ENCODE measurements around the gene LRRC74A. TPM values are rescaled to one million over a fixed set of nuclear protein-coding genes. Genes with fewer than 3 reads are reported as not detected.
A peak's percentile ranks its signal among the peaks of the same experiment; 100 is the strongest.

Gene LRRC74A
- total RNA-seq, 6 experiments from 2014 or later = not detected

- H3K27me3 Mint-ChIP-seq (ENCODE audit: insufficient read depth) = peaks cover 16% of the 10 kb centered on the region
- no peaks in the 10 kb centered on the region for H3K4me1 Mint-ChIP-seq (ENCODE audit: low read depth)
- no peak overlapping the region for H3K4me3 Mint-ChIP-seq
- DNase-seq = peak; percentile 18
- H3K9me3 Mint-ChIP-seq = no peaks in the 10 kb centered on the region
- TF ChIP-seq, protein P1, sequence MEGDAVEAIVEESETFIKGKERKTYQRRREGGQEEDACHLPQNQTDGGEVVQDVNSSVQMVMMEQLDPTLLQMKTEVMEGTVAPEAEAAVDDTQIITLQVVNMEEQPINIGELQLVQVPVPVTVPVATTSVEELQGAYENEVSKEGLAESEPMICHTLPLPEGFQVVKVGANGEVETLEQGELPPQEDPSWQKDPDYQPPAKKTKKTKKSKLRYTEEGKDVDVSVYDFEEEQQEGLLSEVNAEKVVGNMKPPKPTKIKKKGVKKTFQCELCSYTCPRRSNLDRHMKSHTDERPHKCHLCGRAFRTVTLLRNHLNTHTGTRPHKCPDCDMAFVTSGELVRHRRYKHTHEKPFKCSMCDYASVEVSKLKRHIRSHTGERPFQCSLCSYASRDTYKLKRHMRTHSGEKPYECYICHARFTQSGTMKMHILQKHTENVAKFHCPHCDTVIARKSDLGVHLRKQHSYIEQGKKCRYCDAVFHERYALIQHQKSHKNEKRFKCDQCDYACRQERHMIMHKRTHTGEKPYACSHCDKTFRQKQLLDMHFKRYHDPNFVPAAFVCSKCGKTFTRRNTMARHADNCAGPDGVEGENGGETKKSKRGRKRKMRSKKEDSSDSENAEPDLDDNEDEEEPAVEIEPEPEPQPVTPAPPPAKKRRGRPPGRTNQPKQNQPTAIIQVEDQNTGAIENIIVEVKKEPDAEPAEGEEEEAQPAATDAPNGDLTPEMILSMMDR (IDR thresholded peaks at IDR 0.05) = peak; percentile 95
- no peaks in the 10 kb centered on the region for H3K36me3 Mint-ChIP-seq (ENCODE audit: low read depth)
- no peak overlapping the region for H3K27ac Mint-ChIP-seq
Measured at GRCh38 chr14:76872796-76873432, 46.7 kb downstream of the LRRC74A start.

DNA sequence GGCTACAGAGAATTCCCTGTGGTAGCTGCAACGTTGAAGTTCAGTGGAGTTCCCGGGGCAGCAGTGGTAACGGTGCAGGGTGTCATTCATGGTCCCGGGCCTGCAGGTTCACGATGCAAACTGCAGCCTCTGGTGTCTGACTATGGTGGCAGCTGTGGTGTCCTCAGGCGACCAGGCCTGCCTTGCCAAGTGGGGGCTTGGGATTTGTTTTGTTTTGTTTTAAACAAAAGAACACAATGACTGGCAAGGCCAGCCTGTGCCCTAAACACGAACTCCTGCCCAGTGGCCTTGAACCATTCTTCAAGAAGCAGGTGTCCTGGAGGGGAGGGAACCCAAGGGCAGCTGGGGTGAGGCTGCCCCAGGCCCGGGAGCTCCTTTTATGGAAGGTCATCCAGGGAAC is 48.5 kb downstream of the LRRC74A start:
- no peak for DNase-seq
- no peaks in the 10 kb centered on the region for H3K4me1 Mint-ChIP-seq (ENCODE audit: low read depth)
- no peaks in the 10 kb centered on the region for H3K36me3 Mint-ChIP-seq (ENCODE audit: low read depth)
- peaks cover 18% of the 10 kb centered on the region for H3K27me3 Mint-ChIP-seq (ENCODE audit: insufficient read depth)
- no peak overlapping the region for H3K4me3 Mint-ChIP-seq
- H3K9me3 Mint-ChIP-seq = no peaks in the 10 kb centered on the region
- TF ChIP-seq, protein P1 (IDR thresholded peaks at IDR 0.05) = no peak
- H3K27ac Mint-ChIP-seq = no peak overlapping the region

DNA sequence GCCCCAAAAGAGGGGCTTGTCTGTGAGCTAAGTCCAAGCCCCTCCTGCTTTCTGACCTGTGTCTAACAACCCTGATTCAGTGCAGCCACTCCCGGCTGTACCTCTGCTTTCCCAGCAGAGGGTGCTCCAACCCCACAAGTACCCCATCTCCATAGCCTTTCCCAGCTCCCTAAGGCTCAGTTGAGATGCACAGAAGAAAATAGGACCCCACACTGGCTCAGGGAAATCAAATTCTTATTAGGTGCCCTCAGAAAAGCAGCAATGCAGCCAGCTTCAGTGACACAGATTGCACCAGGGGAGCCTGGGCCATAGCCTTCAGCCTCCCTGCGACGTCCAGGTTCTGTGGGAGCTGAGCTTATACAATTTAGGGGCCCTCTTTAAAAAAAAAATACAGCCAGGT is 49.9 kb downstream of the LRRC74A start:
- H3K27ac Mint-ChIP-seq = no peak overlapping the region
- DNase-seq = peak; percentile 61
- no peaks in the 10 kb centered on the region for H3K36me3 Mint-ChIP-seq (ENCODE audit: low read depth)
- H3K27me3 Mint-ChIP-seq (ENCODE audit: insufficient read depth) = peaks cover 11% of the 10 kb centered on the region
- H3K4me1 Mint-ChIP-seq (ENCODE audit: low read depth) = no peaks in the 10 kb centered on the region
- TF ChIP-seq, protein P1 (IDR thresholded peaks at IDR 0.05) = peak; percentile 95
- no peak overlapping the region for H3K4me3 Mint-ChIP-seq
- H3K9me3 Mint-ChIP-seq = no peaks in the 10 kb centered on the region

DNA sequence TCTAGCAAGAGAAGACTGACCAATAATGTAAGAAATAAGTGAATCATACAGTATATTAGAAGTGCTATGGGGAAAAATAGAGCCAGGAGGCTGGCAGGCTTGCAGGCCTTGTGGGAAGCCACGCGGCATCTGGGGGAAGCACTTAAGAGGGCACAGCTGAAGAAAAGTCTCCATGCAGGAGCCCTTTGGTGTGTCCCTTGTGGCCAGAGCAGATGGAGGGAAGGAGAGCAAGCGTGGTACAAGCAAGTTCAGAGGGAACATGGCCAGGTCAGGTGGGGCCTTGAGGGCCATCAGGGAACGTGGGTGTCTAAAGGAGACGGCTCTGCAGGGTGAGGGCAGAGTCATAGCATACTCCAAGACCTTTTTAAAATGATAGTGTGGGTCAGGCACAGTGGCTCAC is 51.7 kb downstream of the LRRC74A start:
- H3K9me3 Mint-ChIP-seq = no peaks in the 10 kb centered on the region
- TF ChIP-seq, protein P1 (IDR thresholded peaks at IDR 0.05) = no peak
- no peak for DNase-seq
- H3K36me3 Mint-ChIP-seq (ENCODE audit: low read depth) = no peaks in the 10 kb centered on the region
- no peak overlapping the region for H3K27ac Mint-ChIP-seq
- H3K4me1 Mint-ChIP-seq (ENCODE audit: low read depth) = no peaks in the 10 kb centered on the region
- no peak overlapping the region for H3K4me3 Mint-ChIP-seq
- H3K27me3 Mint-ChIP-seq (ENCODE audit: insufficient read depth) = peaks cover 16% of the 10 kb centered on the region

- DNase-seq = no peak
- Mint-ChIP-seq H3K27me3 (ENCODE audit: insufficient read depth) (peaks cover 12% of the 10 kb centered on the region), H3K4me3 (no peak overlapping the region), H3K9me3 (no peaks in the 10 kb centered on the region), H3K4me1 (ENCODE audit: low read depth) (no peaks in the 10 kb centered on the region), H3K27ac (no peak overlapping the region), H3K36me3 (ENCODE audit: low read depth) (no peaks in the 10 kb centered on the region)
- TF ChIP-seq, protein P1 (IDR thresholded peaks at IDR 0.05) = no peak
Measured at GRCh38 chr14:76880449-76880848, 54.2 kb downstream of the LRRC74A start.
